Measurements from ENCODE around the gene LINC01488.

The LINC01488 gene

DNA sequence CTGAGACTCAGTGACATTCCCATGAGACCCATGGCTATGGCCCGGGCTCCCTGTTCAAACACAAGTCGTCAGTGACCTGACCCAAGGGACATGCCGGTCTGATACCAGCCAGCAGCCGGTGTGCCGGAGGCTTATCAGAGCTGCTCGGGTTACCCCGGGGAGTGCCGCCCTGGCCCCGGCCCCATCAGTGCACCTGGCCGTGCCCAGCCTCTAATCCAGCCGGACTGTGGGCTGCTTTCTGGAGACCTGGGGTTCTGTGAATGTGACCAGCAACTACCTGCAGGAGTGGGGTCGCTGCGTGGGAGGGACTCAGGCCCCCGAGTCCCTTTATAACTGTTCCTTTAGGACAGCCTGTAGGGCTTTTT is 52.7 kb downstream of the LINC01488 start:
- DNase-seq = no peak
- no peak overlapping the region for H3K4ac ChIP-seq (ENCODE audit: low read depth, low read length)
- no peaks in the 10 kb centered on the region for H3K79me2 ChIP-seq (ENCODE audit: control insufficient read depth, insufficient read depth, low read length, poor library complexity)
- H2AK5ac ChIP-seq (ENCODE audit: low read length) = no peak overlapping the region
- H3K27me3 ChIP-seq (ENCODE audit: insufficient read depth, low read length) = no peaks in the 10 kb centered on the region
- H3K4me1 ChIP-seq (ENCODE audit: control insufficient read depth in 1 of 2, insufficient read depth in 2 of 2, low read length in 2 of 2) = no peaks in the 10 kb centered on the region
- H3K4me3 ChIP-seq (ENCODE audit: low read depth, low read length) = no peak overlapping the region
- H3K9ac ChIP-seq (ENCODE audit: low read length) = no peak overlapping the region
- no peak overlapping the region for H2AFZ ChIP-seq (ENCODE audit: insufficient read depth, low read length, poor library complexity)
- no peak overlapping the region for H4K8ac ChIP-seq (ENCODE audit: low read depth, low read length)
- H3K23ac ChIP-seq (ENCODE audit: low read length) = no peak overlapping the region
- H4K91ac ChIP-seq (ENCODE audit: low read depth, low read length) = no peak overlapping the region
- H3K9me3 ChIP-seq (ENCODE audit: insufficient read depth, low read depth, low read length) = no peaks in the 10 kb centered on the region
- no peak overlapping the region for H2BK12ac ChIP-seq (ENCODE audit: low read length)
- H3K36me3 ChIP-seq (ENCODE audit: control insufficient read depth in 1 of 2, insufficient read depth in 2 of 2, low read length in 2 of 2) = no peaks in the 10 kb centered on the region
- no peak overlapping the region for H2BK120ac ChIP-seq (ENCODE audit: insufficient read depth, low read length, poor library complexity)
- H3K27ac ChIP-seq (ENCODE audit: low read depth, low read length) = no peak overlapping the region
- no peak overlapping the region for H3K4me2 ChIP-seq (ENCODE audit: low read length)
- H3K79me1 ChIP-seq (ENCODE audit: low read length) = no peaks in the 10 kb centered on the region
- no peak overlapping the region for H2BK5ac ChIP-seq (ENCODE audit: low read depth, low read length, poor library complexity)
- H3K18ac ChIP-seq (ENCODE audit: low read length) = no peak overlapping the region
- WGBS (ENCODE audit: extremely low coverage, insufficient coverage, insufficient read length) = no CpG with 5 or more reads among the region's 14 CpGs
- H3K14ac ChIP-seq (ENCODE audit: low read length) = no peak overlapping the region
- H4K12ac ChIP-seq (ENCODE audit: low read depth, low read length) = no peak overlapping the region

DNA sequence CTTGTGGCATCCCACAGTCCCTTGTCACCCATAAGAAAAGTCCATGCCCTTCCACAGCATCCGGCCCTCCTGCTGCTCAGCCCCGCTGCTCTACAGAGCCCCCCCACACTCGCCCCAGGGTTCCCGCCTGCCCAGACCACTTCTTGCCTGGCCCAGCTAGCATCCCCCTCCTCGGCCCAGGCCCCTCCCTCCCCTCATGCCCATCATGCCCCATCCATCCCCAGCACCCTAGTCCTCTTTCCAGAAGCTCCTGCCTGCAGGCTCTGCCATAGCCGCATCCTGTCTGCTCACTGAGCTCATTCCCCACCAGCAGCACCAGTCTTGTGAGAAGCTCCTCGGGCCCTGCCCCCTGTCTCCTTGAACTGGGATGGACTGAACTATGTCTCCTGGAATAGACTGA is 54.4 kb downstream of the LINC01488 start:
- Histone ChIP-seq H2AK5ac (ENCODE audit: low read length) (no peak overlapping the region), H2BK5ac (ENCODE audit: low read depth, low read length, poor library complexity) (no peak overlapping the region), H3K36me3 (ENCODE audit: control insufficient read depth in 1 of 2, insufficient read depth in 2 of 2, low read length in 2 of 2) (no peaks in the 10 kb centered on the region), H3K14ac (ENCODE audit: low read length) (no peak overlapping the region), H3K27me3 (ENCODE audit: insufficient read depth, low read length) (no peaks in the 10 kb centered on the region), H2BK120ac (ENCODE audit: insufficient read depth, low read length, poor library complexity) (no peak overlapping the region), H3K4ac (ENCODE audit: low read depth, low read length) (no peak overlapping the region), H3K18ac (ENCODE audit: low read length) (no peak overlapping the region), H3K9me3 (ENCODE audit: insufficient read depth, low read depth, low read length) (no peaks in the 10 kb centered on the region), H3K4me3 (ENCODE audit: low read depth, low read length) (no peak overlapping the region), H4K8ac (ENCODE audit: low read depth, low read length) (no peak overlapping the region), H3K79me1 (ENCODE audit: low read length) (no peaks in the 10 kb centered on the region), H3K4me2 (ENCODE audit: low read length) (no peak overlapping the region), H3K27ac (ENCODE audit: low read depth, low read length) (no peak overlapping the region), H2AFZ (ENCODE audit: insufficient read depth, low read length, poor library complexity) (no peak overlapping the region), H2BK12ac (ENCODE audit: low read length) (no peak overlapping the region), H3K23ac (ENCODE audit: low read length) (no peak overlapping the region), H3K4me1 (ENCODE audit: control insufficient read depth in 1 of 2, insufficient read depth in 2 of 2, low read length in 2 of 2) (no peaks in the 10 kb centered on the region), H4K12ac (ENCODE audit: low read depth, low read length) (no peak overlapping the region), H3K79me2 (ENCODE audit: control insufficient read depth, insufficient read depth, low read length, poor library complexity) (no peaks in the 10 kb centered on the region), H3K9ac (ENCODE audit: low read length) (no peak overlapping the region), H4K91ac (ENCODE audit: low read depth, low read length) (no peak overlapping the region)
- WGBS (ENCODE audit: extremely low coverage, insufficient coverage, insufficient read length) = no CpG with 5 or more reads among the region's 7 CpGs
- DNase-seq = no peak

DNA sequence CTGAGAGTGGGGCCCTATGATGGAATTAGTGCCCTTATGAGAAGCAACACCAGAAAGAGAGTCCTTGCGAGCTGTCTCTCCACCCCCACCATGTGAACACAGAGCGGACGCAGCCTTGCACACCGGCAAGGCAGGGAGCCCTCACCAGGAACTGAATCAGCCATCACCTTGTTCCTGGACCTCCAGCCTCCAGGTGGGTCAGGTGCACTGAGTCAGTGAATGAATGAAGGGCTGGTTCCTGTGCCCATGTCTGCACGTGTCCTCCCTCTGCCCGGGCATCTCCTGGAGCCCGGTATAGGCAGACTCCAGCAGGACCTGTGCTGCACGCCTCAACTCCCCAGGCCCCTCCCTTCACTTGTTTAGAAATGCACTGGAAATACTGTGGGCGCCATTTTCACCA is 54.9 kb downstream of the LINC01488 start:
- Histone ChIP-seq H3K4ac (ENCODE audit: low read depth, low read length) (no peak overlapping the region), H3K23ac (ENCODE audit: low read length) (no peak overlapping the region), H3K4me1 (ENCODE audit: control insufficient read depth in 1 of 2, insufficient read depth in 2 of 2, low read length in 2 of 2) (no peaks in the 10 kb centered on the region), H3K79me2 (ENCODE audit: control insufficient read depth, insufficient read depth, low read length, poor library complexity) (no peaks in the 10 kb centered on the region), H3K36me3 (ENCODE audit: control insufficient read depth in 1 of 2, insufficient read depth in 2 of 2, low read length in 2 of 2) (no peaks in the 10 kb centered on the region), H3K4me2 (ENCODE audit: low read length) (no peak overlapping the region), H2BK12ac (ENCODE audit: low read length) (no peak overlapping the region), H3K27ac (ENCODE audit: low read depth, low read length) (no peak overlapping the region), H3K18ac (ENCODE audit: low read length) (no peak overlapping the region), H2BK120ac (ENCODE audit: insufficient read depth, low read length, poor library complexity) (no peak overlapping the region), H4K91ac (ENCODE audit: low read depth, low read length) (no peak overlapping the region), H3K79me1 (ENCODE audit: low read length) (no peaks in the 10 kb centered on the region), H3K14ac (ENCODE audit: low read length) (no peak overlapping the region), H2BK5ac (ENCODE audit: low read depth, low read length, poor library complexity) (no peak overlapping the region), H3K27me3 (ENCODE audit: insufficient read depth, low read length) (no peaks in the 10 kb centered on the region), H2AK5ac (ENCODE audit: low read length) (no peak overlapping the region), H2AFZ (ENCODE audit: insufficient read depth, low read length, poor library complexity) (no peak overlapping the region), H4K8ac (ENCODE audit: low read depth, low read length) (no peak overlapping the region), H3K9me3 (ENCODE audit: insufficient read depth, low read depth, low read length) (no peaks in the 10 kb centered on the region), H4K12ac (ENCODE audit: low read depth, low read length) (no peak overlapping the region), H3K9ac (ENCODE audit: low read length) (no peak overlapping the region), H3K4me3 (ENCODE audit: low read depth, low read length) (no peak overlapping the region)
- WGBS (ENCODE audit: extremely low coverage, insufficient coverage, insufficient read length) = no CpG with 5 or more reads among the region's 9 CpGs
- DNase-seq = no peak

DNA sequence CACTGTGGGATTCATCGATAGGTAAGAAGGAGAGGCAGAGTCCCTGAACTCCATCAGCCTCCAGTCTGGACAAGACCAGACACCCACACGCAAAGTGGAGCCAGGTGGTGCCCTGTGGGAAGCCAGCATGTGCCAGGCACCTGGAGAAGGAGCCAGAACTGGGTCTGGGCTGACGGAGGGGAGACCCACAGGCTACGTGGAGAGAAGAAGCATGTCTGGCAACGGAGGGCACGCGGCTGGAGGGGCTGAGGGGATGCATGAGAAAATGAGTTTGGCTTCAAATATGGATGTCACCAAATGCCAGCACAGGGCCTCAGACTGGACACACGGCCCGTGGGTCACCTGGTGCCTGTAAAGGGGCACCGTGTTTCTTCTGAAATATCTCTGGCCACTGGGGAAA is 55.7 kb downstream of the LINC01488 start:
- Histone ChIP-seq H4K12ac (ENCODE audit: low read depth, low read length) (no peak overlapping the region), H2BK120ac (ENCODE audit: insufficient read depth, low read length, poor library complexity) (no peak overlapping the region), H3K27me3 (ENCODE audit: insufficient read depth, low read length) (no peaks in the 10 kb centered on the region), H3K79me1 (ENCODE audit: low read length) (no peaks in the 10 kb centered on the region), H3K18ac (ENCODE audit: low read length) (no peak overlapping the region), H3K4me1 (ENCODE audit: control insufficient read depth in 1 of 2, insufficient read depth in 2 of 2, low read length in 2 of 2) (no peaks in the 10 kb centered on the region), H2BK5ac (ENCODE audit: low read depth, low read length, poor library complexity) (no peak overlapping the region), H3K9ac (ENCODE audit: low read length) (no peak overlapping the region), H4K91ac (ENCODE audit: low read depth, low read length) (no peak overlapping the region), H2AK5ac (ENCODE audit: low read length) (no peak overlapping the region), H3K79me2 (ENCODE audit: control insufficient read depth, insufficient read depth, low read length, poor library complexity) (no peaks in the 10 kb centered on the region), H2AFZ (ENCODE audit: insufficient read depth, low read length, poor library complexity) (no peak overlapping the region), H3K14ac (ENCODE audit: low read length) (no peak overlapping the region), H4K8ac (ENCODE audit: low read depth, low read length) (no peak overlapping the region), H3K4me2 (ENCODE audit: low read length) (no peak overlapping the region), H3K36me3 (ENCODE audit: control insufficient read depth in 1 of 2, insufficient read depth in 2 of 2, low read length in 2 of 2) (no peaks in the 10 kb centered on the region), H3K9me3 (ENCODE audit: insufficient read depth, low read depth, low read length) (no peaks in the 10 kb centered on the region), H2BK12ac (ENCODE audit: low read length) (no peak overlapping the region), H3K27ac (ENCODE audit: low read depth, low read length) (no peak overlapping the region), H3K4ac (ENCODE audit: low read depth, low read length) (no peak overlapping the region), H3K23ac (ENCODE audit: low read length) (no peak overlapping the region), H3K4me3 (ENCODE audit: low read depth, low read length) (peak overlapping the region; percentile 8)
- no peak for DNase-seq
- no CpG with 5 or more reads among the region's 10 CpGs for WGBS (ENCODE audit: extremely low coverage, insufficient coverage, insufficient read length)
